Mesenchymal stem cell (in vitro differentiated cells and primary cell): ENCODE data around the gene KIF2A.

Experiments used
- DNase-seq: peaks from one replicate; pipeline ENCODE4 v3.0.0-alpha.2; 2013
- H2AFZ ChIP-seq: one replicate; pipeline ENCODE4 v1.6.1; 2013; ENCODE audit warnings: low read depth, mild to moderate bottlenecking, control low read depth, inconsistent platforms, low read length, moderate library complexity
- H2AK5ac ChIP-seq: 2 replicates; pipeline ENCODE4 v1.6.1; 2013; ENCODE audit warnings: low read length, moderate library complexity, mild to moderate bottlenecking, inconsistent platforms; ENCODE audit not compliant: severe bottlenecking
- H2BK120ac ChIP-seq: one replicate; pipeline ENCODE4 v1.6.1; 2013; ENCODE audit warnings: low read depth, mild to moderate bottlenecking, inconsistent platforms, low read length, moderate library complexity
- H2BK12ac ChIP-seq, 2 experiments: one replicate each; pipeline ENCODE4 v1.6.1; 2013; ENCODE audit warnings: inconsistent platforms in 2 of 2, low read length in 2 of 2, mild to moderate bottlenecking in 2 of 2, moderate library complexity in 2 of 2, control low read depth in 1 of 2
- H2BK15ac ChIP-seq: one replicate; pipeline ENCODE4 v1.6.1; 2013; ENCODE audit warnings: mild to moderate bottlenecking, low read depth, inconsistent platforms; ENCODE audit not compliant: poor library complexity, severe bottlenecking
- H2BK5ac ChIP-seq: 2 replicates; pipeline ENCODE4 v1.6.1; 2013; ENCODE audit warnings: low read depth, mild to moderate bottlenecking, low read length, control low read depth, inconsistent platforms; ENCODE audit not compliant: poor library complexity, severe bottlenecking
- H3K14ac ChIP-seq, 2 experiments: one replicate each; pipeline ENCODE4 v1.6.1; 2013; ENCODE audit warnings: inconsistent platforms in 2 of 2, low read length in 2 of 2, control low read depth in 1 of 2, mild to moderate bottlenecking in 1 of 2, moderate library complexity in 1 of 2
- H3K18ac ChIP-seq, 2 experiments: one replicate each; pipeline ENCODE4 v1.6.1; 2013; ENCODE audit warnings: inconsistent platforms in 2 of 2, low read length in 2 of 2, control low read depth in 1 of 2, low read depth in 1 of 2, mild to moderate bottlenecking in 1 of 2
- H3K23ac ChIP-seq, 2 experiments: one replicate each; pipeline ENCODE4 v1.6.1; 2013; ENCODE audit warnings: inconsistent platforms in 2 of 2, low read length in 2 of 2, mild to moderate bottlenecking in 2 of 2, moderate library complexity in 2 of 2, control low read depth in 1 of 2
- H3K27ac ChIP-seq: 2 replicates; pipeline ENCODE4 v1.5.1; 2013; ENCODE audit warnings: mild to moderate bottlenecking, moderate library complexity, low read length, control low read depth, inconsistent platforms; ENCODE audit not compliant: poor library complexity, severe bottlenecking
- H3K27me3 ChIP-seq, 2 experiments: 2 replicates each; pipeline versions ENCODE4 v1.6.1 to v1.7.0; 2013; ENCODE audit warnings: low read length in 2 of 2, mild to moderate bottlenecking in 2 of 2, moderate library complexity in 2 of 2, control low read depth in 1 of 2, inconsistent platforms in 1 of 2; ENCODE audit not compliant: control insufficient read depth in 1 of 2, insufficient read depth in 1 of 2
- H3K36me3 ChIP-seq, 2 experiments: 2 replicates each; pipeline versions ENCODE4 v1.6.1 to v1.7.0; 2013; ENCODE audit warnings: low read length in 2 of 2, control low read depth in 1 of 2, inconsistent platforms in 1 of 2, low read depth in 1 of 2, mild to moderate bottlenecking in 1 of 2; ENCODE audit not compliant: insufficient read depth in 2 of 2, control insufficient read depth in 1 of 2
- H3K4ac ChIP-seq, 2 experiments: one replicate each; pipeline ENCODE4 v1.6.1; 2013; ENCODE audit warnings: inconsistent platforms in 2 of 2, low read length in 2 of 2, mild to moderate bottlenecking in 2 of 2, moderate library complexity in 2 of 2, control low read depth in 1 of 2, low read depth in 1 of 2
- H3K4me1 ChIP-seq: 2 replicates; pipeline ENCODE4 v1.6.1; 2013; ENCODE audit warnings: low read depth, low read length, control low read depth; ENCODE audit not compliant: control insufficient read depth, insufficient read depth
- H3K4me2 ChIP-seq: 2 replicates; pipeline ENCODE4 v1.6.1; 2013; ENCODE audit warnings: low read length, mild to moderate bottlenecking, inconsistent platforms; ENCODE audit not compliant: poor library complexity, severe bottlenecking
- H3K4me3 ChIP-seq, 2 experiments: 2 replicates each; pipeline versions ENCODE4 v1.5.1 to v1.7.0; 2013; ENCODE audit warnings: low read length in 2 of 2, mild to moderate bottlenecking in 2 of 2, control low read depth in 1 of 2, low read depth in 1 of 2; ENCODE audit not compliant: insufficient read depth in 1 of 2
- H3K79me1 ChIP-seq: replicated peaks from 2 replicates; pipeline ENCODE4 v1.6.1; 2013; ENCODE audit warnings: mild to moderate bottlenecking, control low read depth, low read length, inconsistent platforms; ENCODE audit not compliant: poor library complexity, severe bottlenecking
- H3K9ac ChIP-seq: 2 replicates; pipeline ENCODE4 v1.7.0; 2013; ENCODE audit warnings: mild to moderate bottlenecking, low read length, moderate library complexity
- H3K9me3 ChIP-seq: 2 replicates; pipeline ENCODE4 v1.7.0; 2013; ENCODE audit warnings: mild to moderate bottlenecking, low read length; ENCODE audit not compliant: control insufficient read depth
- H4K8ac ChIP-seq: one replicate; pipeline ENCODE4 v1.6.1; 2013; ENCODE audit warnings: inconsistent platforms, mild to moderate bottlenecking, low read length, moderate library complexity
- H4K91ac ChIP-seq: one replicate; pipeline ENCODE4 v1.6.1; 2013; ENCODE audit warnings: mild to moderate bottlenecking, low read length, inconsistent platforms
- WGBS: methylation state at CpG from one replicate; pipeline ENCODE4 v1.1.7; 2013; ENCODE audit warnings: mixed read lengths; 5-methylcytosine and 5-hydroxymethylcytosine counted together

KIF2A gene

DNA sequence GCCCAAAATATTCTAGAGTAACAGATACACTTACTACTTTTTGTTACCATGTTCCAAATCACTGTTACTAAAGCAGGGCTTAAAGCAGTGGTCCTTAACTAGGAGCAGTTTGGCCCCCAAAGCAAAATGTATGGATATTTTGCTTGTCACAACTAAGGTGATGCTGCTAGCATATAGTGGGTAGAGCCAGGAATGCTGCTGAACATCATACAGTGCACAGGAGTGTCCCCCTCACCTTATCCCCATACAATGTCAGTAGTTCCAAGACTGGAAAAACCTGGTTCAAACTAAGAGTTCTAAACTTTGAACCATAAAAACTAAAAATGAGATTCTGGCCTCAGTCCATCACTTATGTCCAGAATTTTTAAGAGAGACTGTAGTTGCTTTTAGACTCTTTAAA lies 69.6 kb downstream of the KIF2A start:
- H2AK5ac ChIP-seq: no peak overlapping the region
- no peak overlapping the region for H3K9ac ChIP-seq
- H2BK15ac ChIP-seq: no peak overlapping the region
- no peak overlapping the region for H3K23ac ChIP-seq
- H4K91ac ChIP-seq: no peak overlapping the region
- H3K4me1 ChIP-seq: no peaks in the 10 kb centered on the region
- no peak overlapping the region for H3K18ac ChIP-seq
- no peak overlapping the region for H3K14ac ChIP-seq
- H3K27ac ChIP-seq: no peak overlapping the region
- H3K4me2 ChIP-seq: no peak overlapping the region
- H3K4ac ChIP-seq: no peak overlapping the region
- no peaks in the 10 kb centered on the region for H3K9me3 ChIP-seq
- no peak overlapping the region for H3K4me3 ChIP-seq
- no peaks in the 10 kb centered on the region for H3K27me3 ChIP-seq
- no peak overlapping the region for H4K8ac ChIP-seq
- peaks cover 16 to 86% of the 10 kb centered on the region in 2 experiments for H3K36me3 ChIP-seq
- no peak for DNase-seq
- no peak overlapping the region for H2AFZ ChIP-seq
- peaks cover 13% of the 10 kb centered on the region for H3K79me1 ChIP-seq
- H2BK5ac ChIP-seq: no peak overlapping the region
- no peak overlapping the region for H2BK12ac ChIP-seq
- H2BK120ac ChIP-seq: no peak overlapping the region

DNA sequence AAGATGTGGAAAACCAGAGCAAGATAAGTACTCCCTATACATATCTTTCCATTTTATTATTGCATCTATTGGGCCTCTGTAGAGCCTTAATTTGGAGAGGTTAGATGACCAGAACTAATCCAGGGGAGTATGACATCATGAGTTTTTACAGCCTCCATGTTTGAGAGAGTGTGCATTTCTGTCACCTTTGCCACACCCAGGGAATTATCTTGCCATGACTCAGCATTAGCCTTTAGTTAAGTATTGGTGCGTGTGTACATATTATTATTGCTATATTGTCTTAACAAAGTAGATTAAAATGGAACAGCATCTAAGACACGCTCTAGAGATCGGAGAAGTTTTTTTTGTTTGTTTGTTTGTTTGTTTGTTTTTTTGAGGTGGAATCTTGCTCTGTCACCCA lies 70.1 kb downstream of the KIF2A start:
- H3K36me3 ChIP-seq: peaks cover 17 to 90% of the 10 kb centered on the region in 2 experiments
- no peak overlapping the region for H3K4ac ChIP-seq
- H2BK15ac ChIP-seq: no peak overlapping the region
- H3K4me2 ChIP-seq: no peak overlapping the region
- no peak overlapping the region for H4K8ac ChIP-seq
- H4K91ac ChIP-seq: no peak overlapping the region
- H2BK5ac ChIP-seq: no peak overlapping the region
- H3K79me1 ChIP-seq: peaks cover 13% of the 10 kb centered on the region
- no peak overlapping the region for H2BK12ac ChIP-seq
- no peak overlapping the region for H3K4me3 ChIP-seq
- 100% methylated on average over 2 of the region's 3 CpGs for WGBS
- no peak overlapping the region for H2AFZ ChIP-seq
- no peak overlapping the region for H2BK120ac ChIP-seq
- H2AK5ac ChIP-seq: no peak overlapping the region
- no peak overlapping the region for H3K14ac ChIP-seq
- H3K4me1 ChIP-seq: no peaks in the 10 kb centered on the region
- H3K9ac ChIP-seq: no peak overlapping the region
- no peaks in the 10 kb centered on the region for H3K27me3 ChIP-seq
- no peak overlapping the region for H3K27ac ChIP-seq
- H3K9me3 ChIP-seq: no peaks in the 10 kb centered on the region
- DNase-seq: no peak
- H3K23ac ChIP-seq: no peak overlapping the region
- no peak overlapping the region for H3K18ac ChIP-seq

DNA sequence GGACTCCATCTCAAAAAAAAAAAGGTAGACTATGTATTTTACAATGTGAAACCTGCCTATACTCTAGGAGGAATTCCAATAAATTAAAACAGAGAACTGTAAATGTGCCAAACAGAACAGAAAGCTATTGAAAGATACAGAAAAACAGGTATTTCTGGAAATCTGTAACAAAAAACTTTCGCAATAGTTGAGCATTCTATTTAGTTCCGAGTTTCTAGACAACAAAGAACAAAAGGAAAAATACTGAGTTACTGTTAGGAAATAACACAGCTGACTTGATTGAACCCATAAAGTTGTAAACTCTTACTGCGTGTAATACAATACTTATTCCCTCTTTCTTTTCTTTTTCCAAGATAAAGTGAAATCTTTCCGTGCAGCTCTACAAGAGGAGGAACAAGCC lies 79.1 kb downstream of the KIF2A start:
- H2BK12ac ChIP-seq: no peak overlapping the region
- H4K91ac ChIP-seq: no peak overlapping the region
- no peak overlapping the region for H3K23ac ChIP-seq
- no peak for DNase-seq
- H3K36me3 ChIP-seq: peaks cover 23 to 83% of the 10 kb centered on the region in 2 experiments
- no peak overlapping the region for H4K8ac ChIP-seq
- H3K9ac ChIP-seq: no peak overlapping the region
- no peaks in the 10 kb centered on the region for H3K9me3 ChIP-seq
- 98% methylated on average over 4 of the region's 4 CpGs for WGBS
- no peak overlapping the region for H3K14ac ChIP-seq
- H2BK5ac ChIP-seq: no peak overlapping the region
- no peak overlapping the region for H3K4me3 ChIP-seq
- no peak overlapping the region for H2BK120ac ChIP-seq
- H3K18ac ChIP-seq: no peak overlapping the region
- H3K4me2 ChIP-seq: no peak overlapping the region
- H3K79me1 ChIP-seq: peaks cover 11% of the 10 kb centered on the region
- H3K4ac ChIP-seq: no peak overlapping the region
- no peaks in the 10 kb centered on the region for H3K27me3 ChIP-seq
- H3K4me1 ChIP-seq: no peaks in the 10 kb centered on the region
- no peak overlapping the region for H2AFZ ChIP-seq
- H2BK15ac ChIP-seq: no peak overlapping the region
- no peak overlapping the region for H2AK5ac ChIP-seq
- no peak overlapping the region for H3K27ac ChIP-seq

DNA sequence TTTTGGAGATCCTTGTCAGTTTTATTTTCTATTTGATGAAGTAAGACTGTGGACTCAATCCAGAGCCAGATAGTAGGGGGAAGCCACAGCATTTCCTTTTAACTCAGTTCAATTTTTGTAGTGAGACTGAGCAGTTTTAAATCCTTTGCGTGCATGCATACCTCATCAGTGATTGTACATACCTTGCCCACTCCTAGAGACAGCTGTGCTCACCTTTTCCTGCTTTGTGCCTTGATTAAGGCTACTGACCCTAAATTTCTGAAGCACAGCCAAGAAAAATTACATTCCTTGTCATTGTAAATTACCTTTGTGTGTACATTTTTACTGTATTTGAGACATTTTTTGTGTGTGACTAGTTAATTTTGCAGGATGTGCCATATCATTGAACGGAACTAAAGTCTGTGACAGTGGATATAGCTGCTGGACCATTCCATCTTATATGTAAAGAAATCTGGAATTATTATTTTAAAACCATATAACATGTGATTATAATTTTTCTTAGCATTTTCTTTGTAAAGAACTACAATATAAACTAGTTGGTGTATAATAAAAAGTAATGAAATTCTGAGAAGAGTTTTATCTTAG lies 79.9 kb downstream of the KIF2A start:
- H3K36me3 ChIP-seq: peaks cover 21 to 83% of the 10 kb centered on the region in 2 experiments
- no peak overlapping the region for H3K14ac ChIP-seq
- no peak overlapping the region for H3K27ac ChIP-seq
- H2BK15ac ChIP-seq: no peak overlapping the region
- no peak overlapping the region for H2AK5ac ChIP-seq
- H4K91ac ChIP-seq: no peak overlapping the region
- H2AFZ ChIP-seq: no peak overlapping the region
- H3K4me1 ChIP-seq: no peaks in the 10 kb centered on the region
- no peak overlapping the region for H4K8ac ChIP-seq
- H3K4me2 ChIP-seq: no peak overlapping the region
- no peak overlapping the region for H3K23ac ChIP-seq
- no peak overlapping the region for H2BK12ac ChIP-seq
- H3K79me1 ChIP-seq: peaks cover 13% of the 10 kb centered on the region
- H3K9ac ChIP-seq: no peak overlapping the region
- H2BK120ac ChIP-seq: no peak overlapping the region
- no peak overlapping the region for H3K18ac ChIP-seq
- no peak overlapping the region for H2BK5ac ChIP-seq
- no peak overlapping the region for H3K4me3 ChIP-seq
- 100% methylated on average over 2 of the region's 2 CpGs for WGBS
- no peak for DNase-seq
- H3K4ac ChIP-seq: no peak overlapping the region
- H3K9me3 ChIP-seq: no peaks in the 10 kb centered on the region
- no peaks in the 10 kb centered on the region for H3K27me3 ChIP-seq
